GM18526 (cell line): ENCODE results near the gene HAPLN3.

Source experiments
- POLR2A ChIP-seq: IDR thresholded peaks from 3 replicates; pipeline ENCODE4 v1.6.1; 2011; ENCODE audit not compliant: insufficient read length; ENCODE audit errors: extremely low read depth

The HAPLN3 gene

GRCh38 chr15:88899251-88899650 is 3.9 kb upstream of the HAPLN3 start:
- TF ChIP-seq POLR2A: no peak

- no peak for TF ChIP-seq POLR2A
These were observed 3.4 kb upstream of the HAPLN3 start for GRCh38 chr15:88898736-88899135.

- no peak for TF ChIP-seq POLR2A
These were observed 2.3 kb upstream of the HAPLN3 start for GRCh38 chr15:88897456-88898194.

- no peak for TF ChIP-seq POLR2A
These were observed 1.8 kb upstream of the HAPLN3 start for GRCh38 chr15:88897142-88897455.

- TF ChIP-seq POLR2A: no peak
These were observed 1.1 kb upstream of the HAPLN3 start for GRCh38 chr15:88896333-88897033.

- TF ChIP-seq POLR2A: no peak
These were observed 961 bp downstream of the HAPLN3 start for GRCh38 chr15:88894348-88894818.

- no peak for TF ChIP-seq POLR2A
These were observed 3.6 kb downstream of the HAPLN3 start for GRCh38 chr15:88891540-88892254.

GRCh38 chr15:88890495-88890894 is 4.8 kb downstream of the HAPLN3 start:
- TF ChIP-seq POLR2A: no peak

GRCh38 chr15:88888719-88889118 is 6.6 kb downstream of the HAPLN3 start:
- TF ChIP-seq POLR2A: no peak

- no peak for TF ChIP-seq POLR2A
These were observed 8.2 kb downstream of the HAPLN3 start for GRCh38 chr15:88887068-88887580.

- TF ChIP-seq POLR2A: no peak
These were observed 12.6 kb downstream of the HAPLN3 start for GRCh38 chr15:88882785-88883184.

- no peak for TF ChIP-seq POLR2A
These were observed 13.6 kb downstream of the HAPLN3 start for GRCh38 chr15:88881775-88882174.

- no peak for TF ChIP-seq POLR2A
These were observed 14.2 kb downstream of the HAPLN3 start for GRCh38 chr15:88880944-88881740.

- no peak for TF ChIP-seq POLR2A
These were observed 16.6 kb downstream of the HAPLN3 start for GRCh38 chr15:88878720-88879184.

- TF ChIP-seq POLR2A: no peak
These were observed 17.4 kb downstream of the HAPLN3 start for GRCh38 chr15:88877906-88878305.
